Progenitor cell of endocrine pancreas (in vitro differentiated cells): ENCODE data around the gene SLC7A1. TPM values are rescaled to one million over a fixed set of nuclear protein-coding genes. Genes with fewer than 3 reads are reported as not detected.

ENCODE experiments used
- DNase-seq: peaks from one replicate; pipeline ENCODE4 v3.0.0; 2021; ENCODE audit warnings: low spot score; ENCODE audit not compliant: unreplicated experiment
- H3K27ac Mint-ChIP-seq: 2 replicates; pipeline ENCODE4 v1.8.0; 2021; ENCODE audit warnings: mild to moderate bottlenecking, moderate library complexity, mixed read lengths
- H3K27me3 Mint-ChIP-seq: 2 replicates; pipeline ENCODE4 v1.8.0; 2021; ENCODE audit warnings: mixed read lengths
- H3K36me3 Mint-ChIP-seq: 2 replicates; pipeline ENCODE4 v1.8.0; 2022; ENCODE audit warnings: mixed read lengths; ENCODE audit not compliant: insufficient read depth
- H3K4me1 Mint-ChIP-seq: 2 replicates; pipeline ENCODE4 v1.8.0; 2021; ENCODE audit warnings: low read depth, mixed read lengths
- H3K4me3 Mint-ChIP-seq: 2 replicates; pipeline ENCODE4 v1.8.0; 2021; ENCODE audit warnings: low read depth, mild to moderate bottlenecking, moderate library complexity, mixed read lengths
- H3K9me3 Mint-ChIP-seq: 2 replicates; pipeline ENCODE4 v1.8.0; 2021; ENCODE audit warnings: low read depth, mixed read lengths
- total RNA-seq: library from RNA; stranded (reverse); gene quantifications from 2 replicates; pipeline ENCODE4 v1.2.1, GENCODE V29; 2021
- TF ChIP-seq, protein P1 (sequence below): fragments of 200-600 bp; sonication (generic); IDR thresholded peaks from one replicate; pipeline ENCODE4 v1.5.0; 2021; ENCODE audit warnings: antibody characterized with exemption, mild to moderate bottlenecking; ENCODE audit not compliant: unreplicated experiment

SLC7A1 gene
- total RNA-seq, 1 donor from 2014 or later = 31.3 TPM

DNA sequence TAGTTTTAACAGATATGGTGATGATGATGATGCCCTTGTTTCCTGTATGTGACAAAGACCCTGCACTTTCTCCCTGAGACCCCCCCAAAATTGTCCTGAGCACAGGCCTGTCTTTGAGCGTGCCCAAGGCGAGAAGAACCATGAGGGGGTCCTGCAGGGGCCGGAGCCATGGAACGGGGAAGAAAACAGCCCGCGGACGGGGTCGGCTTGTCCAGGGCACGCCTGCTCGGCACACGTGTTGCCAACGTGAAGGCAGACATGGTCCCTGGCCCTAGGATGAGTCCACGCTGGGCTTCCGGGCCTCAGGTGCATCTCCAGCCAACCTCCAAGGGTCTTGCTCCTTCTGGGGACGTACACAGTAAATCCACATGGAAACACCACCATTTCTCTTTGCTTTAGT, 90.8 kb downstream of the SLC7A1 start:
- H3K27ac Mint-ChIP-seq = no peak overlapping the region
- TF ChIP-seq, protein P1, sequence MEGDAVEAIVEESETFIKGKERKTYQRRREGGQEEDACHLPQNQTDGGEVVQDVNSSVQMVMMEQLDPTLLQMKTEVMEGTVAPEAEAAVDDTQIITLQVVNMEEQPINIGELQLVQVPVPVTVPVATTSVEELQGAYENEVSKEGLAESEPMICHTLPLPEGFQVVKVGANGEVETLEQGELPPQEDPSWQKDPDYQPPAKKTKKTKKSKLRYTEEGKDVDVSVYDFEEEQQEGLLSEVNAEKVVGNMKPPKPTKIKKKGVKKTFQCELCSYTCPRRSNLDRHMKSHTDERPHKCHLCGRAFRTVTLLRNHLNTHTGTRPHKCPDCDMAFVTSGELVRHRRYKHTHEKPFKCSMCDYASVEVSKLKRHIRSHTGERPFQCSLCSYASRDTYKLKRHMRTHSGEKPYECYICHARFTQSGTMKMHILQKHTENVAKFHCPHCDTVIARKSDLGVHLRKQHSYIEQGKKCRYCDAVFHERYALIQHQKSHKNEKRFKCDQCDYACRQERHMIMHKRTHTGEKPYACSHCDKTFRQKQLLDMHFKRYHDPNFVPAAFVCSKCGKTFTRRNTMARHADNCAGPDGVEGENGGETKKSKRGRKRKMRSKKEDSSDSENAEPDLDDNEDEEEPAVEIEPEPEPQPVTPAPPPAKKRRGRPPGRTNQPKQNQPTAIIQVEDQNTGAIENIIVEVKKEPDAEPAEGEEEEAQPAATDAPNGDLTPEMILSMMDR = no peak
- peaks cover 10% of the 10 kb centered on the region for H3K4me1 Mint-ChIP-seq
- H3K9me3 Mint-ChIP-seq = no peaks in the 10 kb centered on the region
- peaks cover 24% of the 10 kb centered on the region for H3K27me3 Mint-ChIP-seq
- no peak for DNase-seq
- H3K4me3 Mint-ChIP-seq = no peak overlapping the region
- H3K36me3 Mint-ChIP-seq = no peaks in the 10 kb centered on the region

DNA sequence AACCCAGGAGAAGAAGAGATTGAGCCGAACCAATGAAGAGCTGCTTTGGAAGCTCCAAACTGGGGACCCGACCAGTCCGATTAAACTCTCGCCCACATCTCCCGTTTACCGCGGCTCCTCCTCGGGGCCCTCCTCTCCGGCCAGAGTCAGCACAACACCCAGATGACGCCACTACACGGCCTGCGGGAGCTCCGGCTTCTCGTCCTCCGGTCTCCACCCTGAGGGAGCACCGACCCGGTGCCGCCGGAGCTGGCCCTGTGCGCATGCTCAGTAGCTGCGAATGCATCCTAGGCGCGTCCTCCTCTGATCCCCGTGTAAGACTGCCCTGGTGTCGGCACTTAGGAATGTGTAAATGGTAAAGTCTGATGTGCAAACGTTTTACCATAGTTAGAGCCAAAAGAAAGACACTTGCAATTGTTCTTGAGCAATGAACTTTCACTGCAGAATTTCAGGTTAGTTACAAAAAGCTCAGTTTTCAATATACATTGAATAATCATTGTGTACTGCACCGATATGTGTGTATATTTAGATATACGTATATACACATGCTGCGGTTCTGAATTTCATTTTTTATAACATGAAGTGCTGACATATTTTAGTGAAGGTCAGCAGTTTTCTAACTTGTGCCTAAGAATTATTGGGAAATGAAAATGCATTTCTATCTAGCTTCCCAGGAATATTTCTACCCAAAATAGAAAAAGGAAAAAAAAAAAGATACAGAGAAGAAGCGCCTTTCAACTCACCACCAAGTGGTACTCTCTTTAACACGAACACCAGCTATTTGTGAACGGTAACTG, 92.2 kb downstream of the SLC7A1 start:
- Mint-ChIP-seq H3K4me3 (no peak overlapping the region), H3K4me1 (no peaks in the 10 kb centered on the region), H3K36me3 (no peaks in the 10 kb centered on the region), H3K27me3 (peaks cover 24% of the 10 kb centered on the region), H3K9me3 (no peaks in the 10 kb centered on the region), H3K27ac (no peak overlapping the region)
- peak; percentile 18 for DNase-seq
- TF ChIP-seq, protein P1 = no peak

DNA sequence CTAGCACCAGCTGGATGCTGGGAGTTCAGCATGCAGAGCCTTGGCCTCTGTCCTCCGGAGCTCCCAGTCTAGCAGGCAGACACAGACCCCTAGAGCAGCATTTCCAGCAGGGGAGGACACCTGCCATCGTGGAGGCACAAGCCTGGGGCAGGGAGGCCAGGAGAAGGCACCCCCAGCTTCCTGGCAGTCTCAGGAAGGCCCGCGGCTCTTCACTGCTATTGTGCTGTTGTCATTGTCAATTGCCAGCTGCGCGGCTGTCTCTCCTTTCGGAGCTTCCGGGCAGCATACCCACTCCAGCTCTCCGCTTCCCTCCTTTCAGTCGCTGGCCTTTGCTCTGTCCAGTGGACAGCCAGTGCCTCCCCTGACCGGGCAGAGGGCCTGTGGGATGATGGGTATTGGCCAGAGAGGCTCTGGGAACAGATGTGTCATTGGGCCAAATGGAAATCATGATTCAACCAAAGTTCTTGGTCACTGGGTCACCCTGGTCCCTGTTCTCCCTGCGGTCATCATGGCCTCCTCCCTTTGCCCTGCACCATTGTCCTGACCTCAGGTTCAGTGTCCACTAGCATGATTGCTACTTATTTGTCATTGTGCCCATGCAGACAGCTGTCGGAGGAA, 93.0 kb downstream of the SLC7A1 start:
- no peaks in the 10 kb centered on the region for H3K9me3 Mint-ChIP-seq
- no peak overlapping the region for H3K27ac Mint-ChIP-seq
- H3K36me3 Mint-ChIP-seq = no peaks in the 10 kb centered on the region
- no peak overlapping the region for H3K4me3 Mint-ChIP-seq
- TF ChIP-seq, protein P1 = no peak
- H3K27me3 Mint-ChIP-seq = peaks cover 24% of the 10 kb centered on the region
- no peak for DNase-seq
- H3K4me1 Mint-ChIP-seq = no peaks in the 10 kb centered on the region

DNA sequence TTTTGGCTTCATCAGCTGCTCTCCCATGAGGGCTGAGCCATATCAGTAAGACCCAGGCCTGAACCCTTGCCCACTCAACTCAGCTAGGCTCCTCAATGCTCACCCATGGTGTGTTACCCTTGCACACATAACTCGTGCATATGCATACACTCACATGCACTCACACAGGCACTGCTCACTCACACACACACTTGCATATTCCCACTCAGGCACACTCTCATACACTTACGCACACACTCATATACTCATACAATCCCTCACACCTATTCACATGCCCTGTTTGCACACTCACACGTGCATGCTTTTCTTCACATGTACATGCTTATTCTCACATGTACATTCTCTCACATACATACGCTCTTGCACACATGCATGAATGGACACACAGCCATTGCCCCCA, 93.8 kb downstream of the SLC7A1 start:
- H3K9me3 Mint-ChIP-seq = no peaks in the 10 kb centered on the region
- TF ChIP-seq, protein P1 = no peak
- no peaks in the 10 kb centered on the region for H3K36me3 Mint-ChIP-seq
- H3K27me3 Mint-ChIP-seq = peaks cover 28% of the 10 kb centered on the region
- no peak overlapping the region for H3K27ac Mint-ChIP-seq
- H3K4me3 Mint-ChIP-seq = no peak overlapping the region
- H3K4me1 Mint-ChIP-seq = peaks cover 2% of the 10 kb centered on the region
- DNase-seq = no peak

DNA sequence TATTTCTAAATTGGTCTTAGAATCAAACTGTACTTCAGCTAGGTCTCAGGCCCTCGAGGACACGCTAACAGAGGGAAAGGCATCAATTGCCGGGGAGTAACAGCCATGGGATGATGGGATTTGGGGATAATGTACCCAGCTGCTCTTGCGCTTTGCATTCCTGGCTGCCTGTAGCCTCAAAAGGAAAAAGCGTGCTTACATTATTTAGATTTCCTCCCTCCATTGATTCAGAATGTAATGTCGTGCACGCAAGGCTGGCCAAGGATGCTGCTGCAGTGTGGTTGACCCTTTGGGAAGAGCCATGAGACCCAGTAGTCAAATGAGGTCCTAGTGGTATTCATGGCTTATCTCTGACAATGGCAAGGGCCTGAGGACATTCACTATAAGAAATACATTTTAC, 95.1 kb downstream of the SLC7A1 start:
- H3K4me3 Mint-ChIP-seq = no peak overlapping the region
- H3K27me3 Mint-ChIP-seq = peaks cover 34% of the 10 kb centered on the region
- peaks cover 4% of the 10 kb centered on the region for H3K4me1 Mint-ChIP-seq
- no peaks in the 10 kb centered on the region for H3K9me3 Mint-ChIP-seq
- H3K27ac Mint-ChIP-seq = no peak overlapping the region
- no peak for DNase-seq
- TF ChIP-seq, protein P1 = no peak
- no peaks in the 10 kb centered on the region for H3K36me3 Mint-ChIP-seq
